Neuron (in vitro differentiated cells): ENCODE results near the gene OSM.

Source experiments
- H2AFZ ChIP-seq: one replicate; pipeline ENCODE4 v1.6.1; 2013; ENCODE audit warnings: low read depth, mild to moderate bottlenecking, inconsistent platforms, low read length, moderate library complexity
- H3K27me3 ChIP-seq: one replicate; pipeline ENCODE4 v1.6.1; 2013; ENCODE audit warnings: low read length; ENCODE audit not compliant: insufficient read depth
- H3K36me3 ChIP-seq: one replicate; pipeline ENCODE4 v1.6.1; 2013; ENCODE audit warnings: low read length; ENCODE audit not compliant: insufficient read depth
- H3K4me1 ChIP-seq: one replicate; pipeline ENCODE4 v1.6.1; 2013; ENCODE audit warnings: low read length; ENCODE audit not compliant: insufficient read depth
- H3K4me3 ChIP-seq: 2 replicates; pipeline ENCODE4 v1.5.1; 2013; ENCODE audit warnings: mild to moderate bottlenecking, low read length, moderate library complexity
- H3K9me3 ChIP-seq: one replicate; pipeline ENCODE4 v1.6.1; 2013; ENCODE audit warnings: low read length

OSM gene

GRCh38 chr22:30246814-30247376, 19.8 kb downstream of the OSM start:
- Histone ChIP-seq H3K4me3 (peak overlapping the region; percentile 56), H3K27me3 (no peaks in the 10 kb centered on the region), H3K9me3 (no peaks in the 10 kb centered on the region), H2AFZ (peak overlapping the region; percentile 98), H3K36me3 (peaks cover 4% of the 10 kb centered on the region), H3K4me1 (peaks cover 33% of the 10 kb centered on the region)

DNA sequence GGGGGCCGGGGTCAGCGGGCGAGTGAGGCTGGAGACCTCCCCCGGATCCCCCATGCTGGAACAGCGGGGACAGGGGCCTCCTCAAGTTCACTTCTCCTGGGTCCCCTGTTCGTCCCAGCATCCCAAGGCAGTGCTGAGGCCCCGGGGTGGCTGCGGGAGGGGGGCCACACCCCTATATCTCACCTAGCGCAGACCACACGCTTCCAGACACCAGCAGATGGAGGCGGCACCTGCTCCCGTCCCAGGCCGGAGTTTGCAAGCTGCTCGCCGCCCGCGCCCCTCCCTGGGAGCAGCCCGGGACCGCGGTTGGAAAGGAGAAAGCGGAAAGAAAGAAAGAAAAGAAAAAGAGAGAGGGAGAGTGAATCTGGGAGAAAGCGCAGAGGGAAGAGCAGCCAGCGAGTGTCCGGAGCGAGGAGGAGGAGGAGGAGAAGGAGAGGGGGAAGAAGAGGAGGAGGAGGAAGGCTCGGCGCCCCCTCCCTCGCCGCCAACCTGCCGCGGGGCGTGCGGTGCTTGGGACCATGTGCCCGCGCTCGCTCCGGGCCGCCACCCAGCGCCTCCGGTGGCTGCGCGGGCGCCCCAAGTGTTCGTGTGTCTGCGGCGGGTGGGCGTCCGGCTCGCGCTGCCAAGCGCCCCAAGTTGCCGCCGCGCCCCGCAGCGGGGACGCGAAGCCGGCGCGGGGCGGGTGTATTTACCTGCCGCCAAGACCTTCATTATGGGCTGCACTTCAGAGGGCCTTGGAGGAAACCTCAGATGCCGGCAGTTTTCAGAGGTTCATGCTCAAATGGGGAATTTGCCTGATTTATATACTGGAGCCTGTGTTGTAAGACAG, 20.5 kb downstream of the OSM start, which contains the start of gene LIF:
LIF (minus strand) TSS at position 775 of the 829 bp plus-strand sequence; CDS start at position 711, 64 bp downstream.
- H2AFZ ChIP-seq: peak within 1 kb of the TSS; percentile 98
- H3K9me3 ChIP-seq: no peaks in the 10 kb centered on the region
- no peaks in the 10 kb centered on the region for H3K27me3 ChIP-seq
- H3K36me3 ChIP-seq: peaks cover 4% of the 10 kb centered on the region
- peaks cover 29% of the 10 kb centered on the region for H3K4me1 ChIP-seq
- peak within 1 kb of the TSS; percentile 56 for H3K4me3 ChIP-seq

- H2AFZ ChIP-seq: peak overlapping the region; percentile 98
- peak overlapping the region; percentile 56 for H3K4me3 ChIP-seq
- H3K4me1 ChIP-seq: peaks cover 29% of the 10 kb centered on the region
- H3K9me3 ChIP-seq: no peaks in the 10 kb centered on the region
- H3K27me3 ChIP-seq: no peaks in the 10 kb centered on the region
- peaks cover 4% of the 10 kb centered on the region for H3K36me3 ChIP-seq
Measured at GRCh38 chr22:30245181-30245984, 21.3 kb downstream of the OSM start.

- Histone ChIP-seq H3K9me3 (no peaks in the 10 kb centered on the region), H2AFZ (no peak overlapping the region), H3K4me1 (peaks cover 29% of the 10 kb centered on the region), H3K27me3 (no peaks in the 10 kb centered on the region), H3K36me3 (peaks cover 4% of the 10 kb centered on the region), H3K4me3 (no peak overlapping the region)
Measured at GRCh38 chr22:30244641-30245040, 22.0 kb downstream of the OSM start.

DNA sequence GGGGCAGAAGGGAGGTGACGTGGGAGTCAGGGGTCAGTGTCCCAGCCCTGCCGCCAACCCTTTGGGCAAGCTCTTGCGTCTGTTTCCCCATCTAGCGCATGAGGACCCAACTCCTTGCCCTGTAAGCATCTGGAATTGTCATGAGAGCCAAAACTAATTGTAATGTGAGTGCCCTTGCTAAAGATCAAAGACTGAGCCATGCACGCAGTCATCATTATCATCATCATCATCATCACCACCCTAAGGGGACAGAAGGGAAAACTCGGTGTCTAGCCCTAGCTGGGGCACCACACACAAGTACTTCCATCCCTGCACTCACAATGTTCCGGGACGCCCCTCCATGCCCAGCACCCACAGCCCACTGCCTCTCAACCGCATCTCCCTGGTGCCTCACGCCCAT, 22.6 kb downstream of the OSM start:
- no peaks in the 10 kb centered on the region for H3K27me3 ChIP-seq

GRCh38 chr22:30243661-30244060, 23.0 kb downstream of the OSM start:
- Histone ChIP-seq H3K9me3 (no peaks in the 10 kb centered on the region), H3K36me3 (peaks cover 4% of the 10 kb centered on the region), H3K4me1 (peaks cover 20% of the 10 kb centered on the region), H3K27me3 (no peaks in the 10 kb centered on the region), H3K4me3 (no peak overlapping the region), H2AFZ (no peak overlapping the region)

More for the DNA sequence above, 22.6 kb downstream of the OSM start:
- Histone ChIP-seq H3K9me3 (no peaks in the 10 kb centered on the region), H3K36me3 (peaks cover 4% of the 10 kb centered on the region), H3K4me1 (peaks cover 24% of the 10 kb centered on the region), H3K4me3 (no peak overlapping the region), H2AFZ (no peak overlapping the region)

- H3K4me3 ChIP-seq: no peak overlapping the region
- peaks cover 13% of the 10 kb centered on the region for H3K4me1 ChIP-seq
Measured at GRCh38 chr22:30241576-30242371, 24.9 kb downstream of the OSM start.

DNA sequence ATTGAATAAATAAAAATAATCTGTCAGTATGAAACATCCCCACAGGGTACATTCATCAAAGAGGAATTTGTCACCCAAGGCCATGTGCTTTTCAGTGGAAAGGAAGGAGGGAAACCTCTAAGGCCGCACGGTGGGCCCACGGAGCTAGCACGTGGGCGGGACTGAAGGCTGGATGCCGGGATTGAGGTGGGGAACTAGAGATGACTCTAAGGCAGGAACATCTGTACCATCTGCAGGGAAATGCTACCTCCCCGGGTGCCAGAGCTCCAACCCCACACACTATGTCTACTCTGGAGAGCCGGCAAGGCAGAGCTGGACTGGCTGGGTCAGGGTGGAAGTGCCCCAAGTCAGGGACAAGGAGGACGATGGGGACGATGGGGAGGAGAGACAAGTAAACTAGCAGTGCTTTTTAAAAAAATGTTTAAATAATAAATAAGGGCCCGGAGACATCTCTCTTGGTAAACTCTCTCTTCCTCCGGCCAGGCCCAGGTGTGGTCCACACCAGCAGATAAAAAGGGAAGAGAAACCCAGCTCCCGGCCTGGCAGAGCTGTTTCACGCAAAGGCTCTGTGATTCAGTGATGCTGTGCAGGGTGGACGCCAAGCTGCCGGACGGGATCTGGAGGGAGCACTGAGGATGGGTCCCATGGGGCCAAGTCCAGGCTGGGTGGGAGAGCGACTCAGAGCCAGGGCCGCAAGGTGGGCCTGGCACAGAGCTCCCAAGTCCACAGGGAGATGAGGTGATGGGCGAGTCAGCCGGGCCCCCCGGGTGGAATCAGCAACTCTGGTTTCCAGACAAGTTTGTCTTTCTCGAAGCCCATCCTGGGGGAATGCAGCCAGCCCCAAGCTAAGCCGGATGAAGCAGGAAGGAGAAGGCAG, 25.9 kb downstream of the OSM start:
- Histone ChIP-seq H3K4me1 (peaks cover 13% of the 10 kb centered on the region), H3K9me3 (no peaks in the 10 kb centered on the region), H3K36me3 (peaks cover 4% of the 10 kb centered on the region), H2AFZ (no peak overlapping the region), H3K27me3 (no peaks in the 10 kb centered on the region), H3K4me3 (no peak overlapping the region)

More at GRCh38 chr22:30241576-30242371, 24.9 kb downstream of the OSM start:
- no peaks in the 10 kb centered on the region for H3K9me3 ChIP-seq
- H3K36me3 ChIP-seq: peaks cover 4% of the 10 kb centered on the region
- H3K27me3 ChIP-seq: no peaks in the 10 kb centered on the region
- no peak overlapping the region for H2AFZ ChIP-seq

DNA sequence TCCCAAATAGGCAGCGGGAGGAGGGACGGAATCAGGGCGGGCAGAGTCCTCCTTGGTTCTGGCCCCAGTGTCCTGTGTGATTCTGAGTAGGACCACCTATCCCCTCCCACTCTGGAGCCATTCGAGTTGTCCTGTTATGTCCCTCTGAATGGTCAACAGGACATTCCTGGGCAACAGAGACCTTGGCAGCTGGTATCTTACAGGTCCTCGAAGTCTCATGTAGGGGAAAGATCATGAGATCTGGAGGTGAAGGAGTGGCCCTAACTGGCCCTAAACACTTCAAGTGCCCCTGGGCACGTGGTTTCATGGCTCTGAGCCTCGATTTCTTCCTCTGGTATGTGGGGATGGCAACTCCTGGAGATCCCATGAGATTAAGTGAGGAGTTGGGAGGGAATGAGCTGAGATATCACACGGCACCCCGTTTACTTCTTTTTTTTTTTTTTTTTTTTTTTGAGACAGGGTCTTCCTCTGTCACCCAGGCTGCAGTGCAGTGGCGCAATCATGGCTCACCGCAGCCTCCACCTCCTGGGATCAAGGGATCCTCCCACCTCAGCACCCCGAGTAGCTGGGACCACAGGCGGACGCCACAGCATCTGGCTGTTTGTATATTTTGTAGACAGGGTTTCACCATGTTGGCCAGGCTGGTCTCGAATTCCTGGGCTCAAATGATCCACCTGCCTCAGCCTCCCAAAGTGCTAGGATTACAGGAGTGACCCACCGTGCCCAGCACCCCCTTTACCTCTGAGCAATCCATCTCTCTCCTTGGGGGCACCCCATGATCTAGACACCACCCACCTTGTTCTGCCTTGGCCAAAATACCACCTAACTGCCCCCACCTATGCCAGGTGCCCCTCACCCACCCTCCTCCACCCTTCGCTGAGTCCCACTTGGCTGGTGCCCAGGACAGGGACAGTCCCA, 26.9 kb downstream of the OSM start:
- H3K9me3 ChIP-seq: no peaks in the 10 kb centered on the region
- no peaks in the 10 kb centered on the region for H3K27me3 ChIP-seq
- H3K4me1 ChIP-seq: peaks cover 16% of the 10 kb centered on the region
- peaks cover 4% of the 10 kb centered on the region for H3K36me3 ChIP-seq
- no peak overlapping the region for H3K4me3 ChIP-seq
- no peak overlapping the region for H2AFZ ChIP-seq

DNA sequence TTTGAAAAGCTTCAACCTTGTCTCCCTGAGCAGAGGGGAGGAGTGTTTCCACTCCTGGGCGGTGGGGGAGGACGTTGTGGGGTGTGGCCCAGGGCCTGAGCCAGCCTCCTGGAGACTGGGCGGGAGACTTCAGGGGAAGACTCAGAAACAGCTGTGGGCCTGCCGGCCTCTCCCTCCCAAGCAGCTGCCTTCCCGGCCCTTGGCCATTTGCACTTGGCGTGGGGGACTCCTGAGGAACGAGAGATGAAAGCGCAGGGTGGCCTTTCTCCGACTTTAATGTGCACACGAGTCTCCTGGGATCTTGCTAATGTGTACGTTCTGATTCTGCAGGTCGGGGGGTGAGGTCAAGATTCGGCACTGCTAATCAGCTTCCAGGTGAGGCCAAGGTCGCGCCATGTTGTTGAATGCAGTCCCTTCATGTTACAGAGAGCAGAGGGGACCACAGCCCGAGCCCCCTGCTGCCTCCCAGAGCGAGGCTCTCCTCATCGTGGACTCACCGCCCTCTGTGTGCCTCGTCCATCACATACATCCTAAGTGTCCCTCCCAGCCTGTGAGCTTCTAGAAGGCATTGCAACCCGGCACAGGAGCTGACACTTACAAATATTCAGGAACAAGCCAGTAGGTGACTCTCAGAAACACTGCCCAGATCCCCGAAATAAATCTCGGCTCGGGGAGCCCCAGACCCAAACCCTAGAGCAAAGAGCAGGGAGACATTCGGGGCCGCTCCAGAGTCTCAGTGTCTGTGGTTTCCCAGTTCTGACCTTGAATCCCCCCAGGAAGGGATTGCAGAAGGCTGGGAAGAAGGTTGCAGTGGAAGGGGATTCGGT, 27.8 kb downstream of the OSM start:
- Histone ChIP-seq H3K4me3 (no peak overlapping the region), H3K27me3 (no peaks in the 10 kb centered on the region), H3K4me1 (peaks cover 15% of the 10 kb centered on the region)

More for the DNA sequence above, 27.8 kb downstream of the OSM start:
- Histone ChIP-seq H3K9me3 (no peaks in the 10 kb centered on the region), H2AFZ (no peak overlapping the region), H3K36me3 (peaks cover 4% of the 10 kb centered on the region)
